ENCODE measurements around the gene TMEM236.

Gene TMEM236

DNA sequence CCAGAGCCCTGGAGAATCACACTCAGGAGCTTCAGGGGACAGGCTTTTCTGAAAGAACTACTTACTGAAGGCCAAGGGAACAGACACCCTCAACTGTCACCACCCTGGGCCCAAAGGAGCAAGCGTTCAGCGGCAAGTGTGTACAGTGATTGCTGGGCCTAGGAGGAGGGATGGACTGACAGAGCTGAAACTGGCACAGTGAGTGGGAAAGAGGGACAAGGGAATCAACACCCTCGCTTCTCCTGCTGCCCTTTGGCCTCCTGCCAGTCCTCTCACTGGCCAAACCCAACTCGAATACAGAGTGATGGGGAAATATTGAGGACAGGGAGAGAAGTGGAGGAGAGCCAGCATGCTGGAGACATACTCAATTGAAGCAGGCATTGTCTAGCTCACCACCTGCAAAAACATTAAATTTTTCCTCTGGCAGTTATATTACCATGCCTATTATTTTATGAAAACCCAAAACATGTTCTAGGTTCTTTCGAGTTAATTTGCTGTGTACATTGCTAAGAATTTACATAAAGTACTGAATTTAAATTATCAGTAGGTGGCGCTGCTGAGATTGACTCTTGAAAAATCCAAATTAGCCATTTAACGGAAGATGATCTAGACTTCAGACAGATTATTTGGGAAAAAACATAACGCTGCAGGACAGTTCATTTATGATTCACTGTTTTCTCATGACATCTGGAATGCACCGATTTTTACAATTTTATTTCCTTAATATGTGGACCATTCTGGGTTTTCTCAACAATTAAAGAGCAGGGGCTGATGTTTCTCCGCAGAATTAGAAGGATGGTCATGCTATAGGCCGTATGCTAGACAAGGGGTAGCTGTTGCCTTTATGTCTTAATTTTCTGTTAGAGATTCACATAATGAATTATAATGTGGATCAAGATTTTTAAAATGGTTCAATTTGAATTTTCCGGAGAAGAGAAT is 14.7 kb upstream of the TMEM236 start:
- TF ChIP-seq, protein P1, sequence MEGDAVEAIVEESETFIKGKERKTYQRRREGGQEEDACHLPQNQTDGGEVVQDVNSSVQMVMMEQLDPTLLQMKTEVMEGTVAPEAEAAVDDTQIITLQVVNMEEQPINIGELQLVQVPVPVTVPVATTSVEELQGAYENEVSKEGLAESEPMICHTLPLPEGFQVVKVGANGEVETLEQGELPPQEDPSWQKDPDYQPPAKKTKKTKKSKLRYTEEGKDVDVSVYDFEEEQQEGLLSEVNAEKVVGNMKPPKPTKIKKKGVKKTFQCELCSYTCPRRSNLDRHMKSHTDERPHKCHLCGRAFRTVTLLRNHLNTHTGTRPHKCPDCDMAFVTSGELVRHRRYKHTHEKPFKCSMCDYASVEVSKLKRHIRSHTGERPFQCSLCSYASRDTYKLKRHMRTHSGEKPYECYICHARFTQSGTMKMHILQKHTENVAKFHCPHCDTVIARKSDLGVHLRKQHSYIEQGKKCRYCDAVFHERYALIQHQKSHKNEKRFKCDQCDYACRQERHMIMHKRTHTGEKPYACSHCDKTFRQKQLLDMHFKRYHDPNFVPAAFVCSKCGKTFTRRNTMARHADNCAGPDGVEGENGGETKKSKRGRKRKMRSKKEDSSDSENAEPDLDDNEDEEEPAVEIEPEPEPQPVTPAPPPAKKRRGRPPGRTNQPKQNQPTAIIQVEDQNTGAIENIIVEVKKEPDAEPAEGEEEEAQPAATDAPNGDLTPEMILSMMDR (conservative IDR thresholded peaks at IDR 0.05; ENCODE audit: low read depth), result peak; percentile 76
- no peak overlapping the region for H3K27ac ChIP-seq
- peak; percentile 26 for DNase-seq (ENCODE audit: low spot score)
- CTCF ChIA-PET, result interaction anchor here (0.6 to 0.7 kb wide), 3 partner anchors 88 to 205 kb away, joined by 3 read pairs; no protein-coding TSS in a partner anchor
- POLR2A ChIA-PET (ENCODE audit: low non-redundant PET), result no interaction called here

DNA sequence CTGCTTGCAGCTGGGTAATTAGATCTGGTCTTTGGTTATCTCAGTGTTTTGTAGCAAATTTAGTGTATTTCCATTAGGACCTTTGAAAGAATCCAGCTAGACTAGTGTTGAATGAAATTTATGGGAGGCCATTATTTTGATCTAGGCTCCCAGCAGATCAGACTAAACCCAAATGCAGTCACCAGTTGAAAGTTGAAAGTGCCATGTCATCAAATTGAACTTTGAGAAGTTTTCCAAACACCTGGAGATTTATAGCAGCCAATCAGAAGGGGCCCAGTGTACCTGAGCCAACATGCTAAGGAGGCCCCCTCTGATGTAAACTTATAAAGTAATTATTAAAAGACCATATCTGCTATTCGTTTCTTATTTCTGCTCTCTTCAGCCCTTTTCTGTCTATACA is 11.3 kb upstream of the TMEM236 start:
- CTCF ChIA-PET, result interaction anchor here (0.5 kb wide), 1 partner anchor 330 kb away, joined by 5 read pairs; no protein-coding TSS in a partner anchor

DNA sequence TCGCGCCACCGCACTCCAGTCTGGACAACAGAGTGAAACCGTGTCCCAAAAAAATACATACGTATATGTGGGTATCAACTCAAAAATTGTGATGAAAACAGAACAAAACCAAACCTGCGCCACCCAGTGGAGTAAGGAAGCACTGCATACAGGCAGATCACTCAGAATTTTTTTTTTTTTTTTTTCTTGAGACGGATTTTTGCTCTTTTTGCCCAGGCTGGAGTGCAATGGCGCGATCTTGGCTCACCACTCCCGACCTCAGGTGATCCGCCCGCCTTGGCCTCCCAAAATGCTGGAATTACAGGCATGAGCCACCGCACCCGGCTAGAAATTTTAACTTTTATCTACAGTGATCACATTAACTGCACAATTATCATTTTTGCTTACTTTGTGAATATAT is 9.1 kb upstream of the TMEM236 start:
- POLR2A ChIA-PET (ENCODE audit: low non-redundant PET), result no interaction called here
- CTCF ChIA-PET, result interaction anchor here (0.5 to 0.9 kb wide), 8 partner anchors 11 to 1276 kb away, joined by 3 to 7 read pairs (median 3); no protein-coding TSS in a partner anchor

More for the DNA sequence above, 11.3 kb upstream of the TMEM236 start:
- POLR2A ChIA-PET (ENCODE audit: low non-redundant PET), result no interaction called here
- TF ChIP-seq, protein P1 (conservative IDR thresholded peaks at IDR 0.05; ENCODE audit: low read depth), result no peak
- no peak for DNase-seq (ENCODE audit: low spot score)
- no peak overlapping the region for H3K27ac ChIP-seq

DNA sequence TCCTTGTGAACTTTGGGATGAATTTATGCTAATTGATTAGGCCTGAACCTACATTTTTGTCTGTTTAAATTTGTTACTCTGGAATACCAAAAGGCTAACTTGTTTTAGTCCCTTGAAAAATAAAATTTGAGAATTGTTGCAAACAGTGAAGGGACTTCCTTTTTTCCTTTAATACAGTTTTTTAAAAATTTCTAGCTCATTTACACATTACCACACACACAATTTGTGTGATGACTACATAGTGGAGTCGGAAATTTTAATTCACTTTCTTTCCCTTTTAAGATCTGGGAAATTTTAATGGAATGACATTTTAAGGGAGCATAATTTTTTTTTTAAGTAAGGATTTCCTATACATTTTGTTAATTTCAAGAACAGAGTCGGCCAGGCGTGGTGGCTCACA is 8.6 kb upstream of the TMEM236 start:
- H3K27ac ChIP-seq, result no peak overlapping the region
- POLR2A ChIA-PET (ENCODE audit: low non-redundant PET), result no interaction called here
- DNase-seq (ENCODE audit: low spot score), result no peak
- TF ChIP-seq, protein P1 (conservative IDR thresholded peaks at IDR 0.05; ENCODE audit: low read depth), result no peak
- CTCF ChIA-PET, result interaction anchor here (0.6 kb wide), 2 partner anchors 21 to 387 kb away, joined by 3 read pairs; no protein-coding TSS in a partner anchor

More for the DNA sequence above, 9.1 kb upstream of the TMEM236 start:
- no peak overlapping the region for H3K27ac ChIP-seq
- TF ChIP-seq, protein P1 (conservative IDR thresholded peaks at IDR 0.05; ENCODE audit: low read depth), result peak; percentile 91
- DNase-seq (ENCODE audit: low spot score), result peak; percentile 44

DNA sequence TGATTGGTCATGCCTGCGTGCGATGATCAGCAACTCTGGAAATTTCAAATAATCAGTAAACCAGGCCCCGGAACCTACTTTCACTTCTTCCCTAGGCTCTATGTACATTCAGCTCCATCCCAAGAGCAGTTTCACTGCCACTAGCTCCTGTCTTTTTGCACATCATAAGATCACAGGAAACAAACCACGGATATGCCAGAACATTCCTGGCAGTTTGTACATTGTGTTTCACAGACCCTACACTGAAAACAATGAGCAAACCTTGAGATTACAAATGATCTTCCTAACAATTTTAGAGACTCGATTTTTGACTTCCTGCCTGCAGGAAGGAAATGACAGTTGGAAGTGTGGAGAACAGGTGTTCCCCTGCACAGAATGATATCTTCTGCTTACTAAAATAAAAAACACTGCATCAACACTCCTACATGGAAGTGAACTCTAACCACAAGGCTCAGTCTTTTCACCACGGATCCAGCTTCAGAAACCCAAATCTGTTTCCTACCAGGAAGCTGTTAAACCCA is 7.6 kb upstream of the TMEM236 start:
- ChIA-PET POLR2A (ENCODE audit: low non-redundant PET) (no interaction called here), CTCF (interaction anchor here (0.6 kb wide), 1 partner anchor 396 kb away, joined by 3 read pairs; no protein-coding TSS in a partner anchor)
- no peak for DNase-seq (ENCODE audit: low spot score)
- TF ChIP-seq, protein P1 (conservative IDR thresholded peaks at IDR 0.05; ENCODE audit: low read depth), result no peak
- H3K27ac ChIP-seq, result no peak overlapping the region

DNA sequence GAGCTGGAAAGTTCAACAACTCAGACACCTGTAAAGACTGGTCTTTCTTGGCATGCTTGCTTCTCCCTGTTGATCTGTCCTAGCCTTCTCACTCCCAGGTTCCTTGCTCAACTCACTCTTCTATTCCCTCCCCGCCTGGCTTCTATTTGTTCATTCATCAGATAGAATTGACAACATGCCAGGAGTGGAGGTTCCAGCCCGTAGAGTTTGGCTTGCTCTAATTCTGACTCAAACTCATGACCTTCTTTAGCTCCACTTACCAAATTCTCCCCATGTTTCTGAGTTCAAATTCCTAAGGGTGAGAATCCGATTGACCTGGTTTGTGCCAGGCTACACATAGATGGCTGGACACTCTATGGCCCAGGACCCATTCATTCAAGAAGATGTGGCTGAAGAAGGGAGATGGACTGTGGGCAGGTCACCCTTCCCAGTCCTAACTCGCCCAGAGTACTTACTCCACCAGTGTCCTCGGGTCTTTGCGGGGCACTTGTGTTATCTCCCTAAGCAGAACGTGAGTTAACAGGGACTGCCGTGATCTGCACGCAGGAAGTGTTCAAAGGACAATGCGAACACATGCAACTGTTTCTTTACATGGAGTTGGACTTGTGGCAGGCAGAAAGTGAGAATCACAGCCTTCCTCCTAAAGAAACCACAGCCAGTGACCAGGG is 4.0 kb upstream of the TMEM236 start:
- no peak for DNase-seq (ENCODE audit: low spot score)
- ChIA-PET POLR2A (ENCODE audit: low non-redundant PET) (no interaction called here), CTCF (interaction anchor here (1.2 kb wide), 1 partner anchor 76 kb away, joined by 3 read pairs; no protein-coding TSS in a partner anchor)
- TF ChIP-seq, protein P1 (conservative IDR thresholded peaks at IDR 0.05; ENCODE audit: low read depth), result no peak
- H3K27ac ChIP-seq, result no peak overlapping the region

All from RWPE1 (cell line).